Prostate gland (tissue), 2 donors: ENCODE measurements around the gene TCP11. TPM values are rescaled to one million over a fixed set of nuclear protein-coding genes. Genes with fewer than 3 reads are reported as not detected.

Experiments used
- DNase-seq: peaks from one replicate; pipeline ENCODE4 v3.0.0-alpha.2; 2019; ENCODE audit warnings: low spot score
- H3K27ac ChIP-seq, 2 donors: fragments of 200-600 bp; sonication (generic); 2 replicates each; pipeline ENCODE4 v1.5.1; 2017 to 2019
- H3K27me3 ChIP-seq: fragments of 200-600 bp; sonication (generic); replicated peaks from 2 replicates; pipeline ENCODE4 v1.5.1; 2019; ENCODE audit not compliant: insufficient read depth
- H3K36me3 ChIP-seq, 2 donors: fragments of 200-600 bp; sonication (generic); 1 replicate in 1 of 2; 2 replicates in 1 of 2; pipeline versions ENCODE4 v1.5.1 to v1.8.1; 2017 to 2019
- H3K4me1 ChIP-seq: fragments of 200-600 bp; sonication (generic); replicated peaks from 2 replicates; pipeline ENCODE4 v1.5.1; 2019
- H3K4me3 ChIP-seq, 2 donors: fragments of 200-600 bp; sonication (generic); 2 replicates each; pipeline ENCODE4 v1.5.1; 2017 to 2019
- H3K9me3 ChIP-seq: fragments of 200-600 bp; sonication (generic); 2 replicates; pipeline ENCODE4 v1.5.1; 2017
- CTCF ChIP-seq, 4 experiments: fragments of 200-600 bp in 2 of 4; fragments of 450-650 bp in 2 of 4; sonication (generic) in 2 of 4; IDR thresholded peaks; 1 replicate in 3 of 4; 2 replicates in 1 of 4; pipeline ENCODE4 v1.5.1; 2016 to 2019; ENCODE audit warnings: antibody characterized with exemption in 4 of 4, mild to moderate bottlenecking in 2 of 4, moderate library complexity in 2 of 4
- POLR2A ChIP-seq: fragments of 450-650 bp; IDR thresholded peaks from one replicate; pipeline ENCODE4 v1.6.1; 2016; ENCODE audit warnings: antibody characterized with exemption, mild to moderate bottlenecking
- POLR2AphosphoS5 ChIP-seq: sonication (generic); formaldehyde crosslinking; IDR thresholded peaks from one replicate; pipeline ENCODE4 v1.6.1; 2017; ENCODE audit warnings: antibody characterized with exemption
- WGBS: methylation state at CpG from one replicate; pipeline ENCODE4 v1.1.5; 2018; 5-methylcytosine and 5-hydroxymethylcytosine counted together
- intact Hi-C: fragments of 100-400 bp; cut with DNase I; formaldehyde crosslinking; loops from one replicate; pipeline ENCODE4 v1.14.2; 2022
- total RNA-seq, 2 donors: library from RNA; depleted of rRNA; stranded (reverse); fragments of >200 nt; gene quantifications; one replicate each; pipeline ENCODE4 v1.1.0, GENCODE V29; 2016

The TCP11 gene
- total RNA-seq, 2 donors from 2014 or later = 0.87 to 33.3 TPM

- DNase-seq = no peak
- H3K36me3 ChIP-seq = peaks cover 7 to 12% of the 10 kb centered on the region in 2 donors
- TF ChIP-seq POLR2AphosphoS5 (no peak), POLR2A (no peak), CTCF (IDR thresholded peaks at IDR 0.05) (no peak)
- no peaks in the 10 kb centered on the region for H3K27me3 ChIP-seq
- intact Hi-C loops = no loop called here
- H3K27ac ChIP-seq = no peak overlapping the region
- WGBS = 89% methylated on average over 9 of the region's 9 CpGs
- no peaks in the 10 kb centered on the region for H3K4me1 ChIP-seq
- no peaks in the 10 kb centered on the region for H3K9me3 ChIP-seq
- H3K4me3 ChIP-seq = no peak overlapping the region
Measured at GRCh38 chr6:35083507-35083906, 57.6 kb downstream of the TCP11 start.

GRCh38 chr6:35082733-35083403, 58.3 kb downstream of the TCP11 start:
- no peaks in the 10 kb centered on the region for H3K27me3 ChIP-seq
- TF ChIP-seq POLR2AphosphoS5 = no peak
- no peak for TF ChIP-seq CTCF (IDR thresholded peaks at IDR 0.05)
- no peak for TF ChIP-seq POLR2A
- no peaks in the 10 kb centered on the region for H3K9me3 ChIP-seq
- no peaks in the 10 kb centered on the region for H3K4me1 ChIP-seq
- peaks cover 7 to 12% of the 10 kb centered on the region in 2 donors for H3K36me3 ChIP-seq
- 94% methylated on average over 13 of the region's 13 CpGs for WGBS
- no peak overlapping the region for H3K27ac ChIP-seq
- no peak for DNase-seq
- no peak overlapping the region for H3K4me3 ChIP-seq
- intact Hi-C loops = no loop called here

GRCh38 chr6:35082046-35082732, 59.0 kb downstream of the TCP11 start:
- H3K4me3 ChIP-seq = no peak overlapping the region
- H3K9me3 ChIP-seq = no peaks in the 10 kb centered on the region
- no peak for DNase-seq
- no peak for TF ChIP-seq POLR2A
- no peak for TF ChIP-seq CTCF (IDR thresholded peaks at IDR 0.05)
- no peak for TF ChIP-seq POLR2AphosphoS5
- intact Hi-C loops = no loop called here
- H3K4me1 ChIP-seq = no peaks in the 10 kb centered on the region
- H3K27me3 ChIP-seq = no peaks in the 10 kb centered on the region
- H3K27ac ChIP-seq = no peak overlapping the region
- WGBS = 79% methylated on average over 19 of the region's 19 CpGs
- H3K36me3 ChIP-seq = peaks cover 7 to 12% of the 10 kb centered on the region in 2 donors

- no peak for DNase-seq
- intact Hi-C loops = no loop called here
- no peak overlapping the region for H3K27ac ChIP-seq
- no peaks in the 10 kb centered on the region for H3K4me1 ChIP-seq
- peaks cover 7 to 12% of the 10 kb centered on the region in 2 donors for H3K36me3 ChIP-seq
- H3K9me3 ChIP-seq = no peaks in the 10 kb centered on the region
- no peaks in the 10 kb centered on the region for H3K27me3 ChIP-seq
- H3K4me3 ChIP-seq = no peak overlapping the region
- WGBS = 61% methylated on average over 13 of the region's 13 CpGs
- no peak for TF ChIP-seq CTCF (IDR thresholded peaks at IDR 0.05)
- TF ChIP-seq POLR2AphosphoS5 = no peak
- no peak for TF ChIP-seq POLR2A
Measured at GRCh38 chr6:35081426-35081851, 59.7 kb downstream of the TCP11 start.
